K562 (cell line): ENCODE measurements around the gene AP5Z1. TPM values are rescaled to one million over a fixed set of nuclear protein-coding genes. Genes with fewer than 3 reads are reported as not detected.

Experiments used
- ATAC-seq: fragments of 200-7000 bp; cut with Tn5 transposase; 3 replicates; pipeline ENCODE4 v1.9.1; 2020; ENCODE audit warnings: moderate library complexity
- BruUV-seq: library from RNA; stranded (reverse); fragments of 400-500 nt; replicated peaks from 2 replicates; lab custom pipeline; 2021; lab: Mats Ljungman, UMichigan
- CTCF ChIA-PET: fragments of 300-600 bp; formaldehyde crosslinking; extraction: SDS; loops from one replicate; lab custom pipeline; 2021; ENCODE audit warnings: low intra/inter-chr PET ratio; lab: Yijun Ruan, JAX
- POLR2A ChIA-PET: fragments of 300-600, 350-650 bp; sonication (Branson Sonifier 250); formaldehyde crosslinking; extraction: SDS; loops from one replicate; lab custom pipeline; 2021; ENCODE audit warnings: antibody characterized with exemption, inconsistent platforms; lab: Yijun Ruan, JAX
- DNase-seq, 4 experiments: peaks; one replicate each; pipeline versions ENCODE4 v3.0.0 to v3.0.0-alpha.2; 2011 to 2018; ENCODE audit warnings: low spot score in 3 of 4, mixed read lengths in 3 of 4; ENCODE audit errors: extremely low read depth in 1 of 4
- FAIRE-seq: peaks from 2 replicates; lab custom pipeline; 2011; peaks lifted over from hg19 to GRCh38; lab: Jason Lieb, UNC
- H2AFZ ChIP-seq: 2 replicates; pipeline ENCODE4 v1.6.0; 2011; ENCODE audit warnings: low read depth, low read length, control low read depth, inconsistent platforms
- H3K27ac ChIP-seq: fragments of 200-600 bp; 3 replicates; pipeline ENCODE4 v1.8.0; 2011; ENCODE audit warnings: low read depth, mild to moderate bottlenecking, control low read depth, inconsistent platforms, low read length, moderate library complexity, mixed read lengths; ENCODE audit errors: extremely low read depth
- H3K27me3 ChIP-seq, 2 experiments: fragments of 300-600 bp in 1 of 2; 2 replicates in 1 of 2; 3 replicates in 1 of 2; pipeline versions ENCODE4 v1.6.0 to v1.8.0; 2011; ENCODE audit warnings: inconsistent platforms in 2 of 2, low read length in 2 of 2, mild to moderate bottlenecking in 1 of 2, mixed read lengths in 1 of 2, moderate library complexity in 1 of 2; ENCODE audit not compliant: control insufficient read depth in 2 of 2, insufficient read depth in 2 of 2
- H3K36me3 ChIP-seq: fragments of 300-600 bp; 3 replicates; pipeline ENCODE4 v1.8.0; 2011; ENCODE audit warnings: mild to moderate bottlenecking, low read length, inconsistent platforms; ENCODE audit not compliant: control insufficient read depth, insufficient read depth
- H3K4me1 ChIP-seq, 2 experiments: fragments of 200-600 bp in 1 of 2; replicated peaks in 1 of 2; 2 replicates in 1 of 2; 3 replicates in 1 of 2; pipeline versions ENCODE4 v1.5.1 to v1.8.0; 2011; ENCODE audit warnings: inconsistent platforms in 2 of 2, low read length in 2 of 2, mild to moderate bottlenecking in 1 of 2, mixed read lengths in 1 of 2, moderate library complexity in 1 of 2; ENCODE audit not compliant: control insufficient read depth in 2 of 2, insufficient read depth in 2 of 2
- H3K4me2 ChIP-seq: 2 replicates; pipeline ENCODE4 v1.6.1; 2011; ENCODE audit warnings: low read length, control low read depth, inconsistent platforms, mixed read lengths; ENCODE audit not compliant: insufficient read depth
- H3K4me3 ChIP-seq: fragments of 200-600 bp; sonication (generic), shearing (Covaris generic); 2 replicates; pipeline ENCODE4 v1.5.1; 2016; ENCODE audit warnings: control low read depth, inconsistent platforms
- H3K79me2 ChIP-seq: fragments of 200-600 bp; 3 replicates; pipeline ENCODE4 v1.8.0; 2011; ENCODE audit warnings: low read length, inconsistent platforms; ENCODE audit not compliant: control insufficient read depth, insufficient read depth
- H3K9ac ChIP-seq, 2 experiments: 2 replicates each; pipeline versions ENCODE4 v1.6.0 to v1.6.1; 2011; ENCODE audit warnings: low read depth in 2 of 2, low read length in 2 of 2, control low read depth in 1 of 2, inconsistent platforms in 1 of 2, mild to moderate bottlenecking in 1 of 2, mixed read lengths in 1 of 2; ENCODE audit not compliant: insufficient read depth in 1 of 2
- H3K9me1 ChIP-seq: one replicate; pipeline ENCODE4 v1.6.0; 2011; ENCODE audit warnings: inconsistent platforms, mild to moderate bottlenecking, low read length, moderate library complexity; ENCODE audit not compliant: control insufficient read depth, insufficient read depth
- H3K9me3 ChIP-seq: replicated peaks from 2 replicates; pipeline ENCODE4 v1.5.1; 2011; ENCODE audit warnings: low read depth, low read length, inconsistent platforms; ENCODE audit not compliant: control insufficient read depth, insufficient read depth
- H4K20me1 ChIP-seq: replicated peaks from 2 replicates; pipeline ENCODE4 v1.6.1; 2011; ENCODE audit warnings: low read length, inconsistent platforms, mixed read lengths; ENCODE audit not compliant: control insufficient read depth, insufficient read depth
- HMGN3 ChIP-seq: IDR thresholded peaks from 2 replicates; pipeline ENCODE4 v1.6.1; 2011; ENCODE audit warnings: borderline replicate concordance, low read depth, mild to moderate bottlenecking, mixed read lengths, low read length; ENCODE audit not compliant: insufficient read length; ENCODE audit errors: extremely low read depth
- WGBS: fragments of 100-300 bp; shearing (Covaris generic); methylation state at CpG from one replicate; pipeline ENCODE4 v1.1.6; 2016; ENCODE audit warnings: low coverage, mixed read lengths; ENCODE audit not compliant: insufficient coverage; ENCODE audit errors: missing lambda C conversion rate; 5-methylcytosine and 5-hydroxymethylcytosine counted together
- in situ Hi-C: fragments of 300-500 bp; cut with MboI; formaldehyde crosslinking; loops from 4 replicates; pipeline ENCODE4 v1.15.0; 2018; ENCODE audit warnings: inconsistent platforms, mixed read lengths
- intact Hi-C: fragments of 100-400 bp; cut with micrococcal nuclease; formaldehyde crosslinking; loops from 2 replicates; pipeline ENCODE4 v1.14.2; 2022
- polyA plus RNA-seq, 8 experiments: library from polyadenylated mRNA; depleted of rRNA in 4 of 8; stranded (reverse) in 5 of 8; unstranded in 3 of 8; fragments of >200 nt; fragmentation: Nextera tagmentation in 2 of 8; fragmentation: Illumina TruSeq in 1 of 8; extraction: Ambion mirVana in 2 of 8; extraction: Trizol in 1 of 8; gene quantifications; 2 replicates each; pipeline versions ENCODE4 v1.2.1 to v1.2.3, GENCODE V29; 2011 to 2014; ENCODE audit warnings: inconsistent platforms in 1 of 8, missing spikeins in 1 of 8
- total RNA-seq, 7 experiments: library from RNA; depleted of rRNA in 6 of 7; stranded (reverse); fragments of >200 nt in 6 of 7; fragmentation: Illumina TruSeq in 2 of 7; extraction: Trizol in 2 of 7; gene quantifications; 2 replicates each; pipeline versions ENCODE4 v1.2.1 to v1.2.3, GENCODE V29; 2011 to 2021; ENCODE audit warnings: low replicate concordance in 1 of 7
- TF ChIP-seq, protein P1 (sequence below): sonication (generic); formaldehyde crosslinking; IDR thresholded peaks from 2 replicates; pipeline ENCODE4 v1.9.0; 2022; ENCODE audit warnings: mild to moderate bottlenecking, missing genetic modification reagents

AP5Z1 gene
- total and polyA plus RNA-seq, 9 of the 15 experiments (the other 6 are each of a cell fraction or from before 2014, with no cell fraction given), result 0.06 to 31.1 (median 6.4) TPM

DNA sequence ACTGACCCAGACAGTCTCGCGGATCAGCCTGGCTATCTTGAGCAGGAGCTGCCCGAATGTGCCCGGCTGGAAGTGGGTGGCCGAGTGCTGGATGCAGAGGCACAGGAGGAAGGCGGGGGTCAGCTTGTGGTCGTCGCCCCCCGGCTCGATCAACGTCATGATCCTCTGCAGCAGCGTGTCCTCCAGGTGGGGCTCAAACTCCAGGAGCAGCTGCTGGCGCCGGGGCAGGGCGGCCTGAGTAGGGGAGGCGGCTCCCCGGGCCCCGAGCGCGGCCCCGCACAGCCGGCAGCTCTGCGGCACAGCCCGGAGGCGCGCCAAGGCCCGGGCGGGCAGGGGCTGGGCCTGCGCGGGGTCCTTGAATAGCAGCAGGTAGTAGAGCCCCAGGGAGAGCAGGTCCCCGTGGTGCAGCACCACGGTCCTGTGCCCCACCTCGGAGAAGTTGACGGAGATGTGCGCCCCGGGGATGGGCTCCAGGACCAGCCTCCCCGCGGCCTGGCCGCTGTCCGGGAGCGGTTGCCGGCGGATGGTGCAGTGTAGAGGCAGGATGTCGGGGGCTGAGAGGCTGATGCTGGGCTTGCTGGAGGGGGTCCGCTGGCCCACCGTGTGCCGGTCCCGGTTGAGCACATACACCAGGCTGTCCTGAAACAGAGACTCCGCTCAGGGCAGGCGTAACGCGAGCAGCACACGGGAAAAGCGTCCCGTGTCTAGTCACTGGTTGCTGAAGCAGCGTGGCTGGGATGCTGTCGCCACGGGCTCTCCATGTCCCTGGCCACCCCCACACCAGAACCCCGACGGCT, 59.4 kb downstream of the AP5Z1 start:
- 93% methylated on average over 24 of the region's 60 CpGs for WGBS
- Histone ChIP-seq H4K20me1 (peaks cover 5% of the 10 kb centered on the region), H3K9ac (no peak overlapping the region), H3K27me3 (no peaks in the 10 kb centered on the region), H2AFZ (no peak overlapping the region), H3K36me3 (no peaks in the 10 kb centered on the region), H3K79me2 (no peaks in the 10 kb centered on the region; the same call in 2 of the 3 replicates), H3K9me3 (no peaks in the 10 kb centered on the region), H3K27ac (no peak overlapping the region), H3K4me2 (no peak overlapping the region), H3K9me1 (no peaks in the 10 kb centered on the region), H3K4me3 (no peak overlapping the region), H3K4me1 (peaks cover 3 to 35% of the 10 kb centered on the region in 2 experiments; a peak in 3 of 5 replicates)
- DNase-seq (no peak), ATAC-seq (no peak), FAIRE-seq (no peak)
- in situ Hi-C loops, result no loop called here
- ChIA-PET POLR2A (no interaction called here), CTCF (no interaction called here)
- intact Hi-C loops, result no loop called here
- BruUV-seq, result no TSS peak
- no peak for TF ChIP-seq HMGN3
- TF ChIP-seq, protein P1, sequence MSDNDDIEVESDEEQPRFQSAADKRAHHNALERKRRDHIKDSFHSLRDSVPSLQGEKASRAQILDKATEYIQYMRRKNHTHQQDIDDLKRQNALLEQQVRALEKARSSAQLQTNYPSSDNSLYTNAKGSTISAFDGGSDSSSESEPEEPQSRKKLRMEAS (CRISPR knock-in tag), result no peak
